Calu3 (cell line): ENCODE measurements around the gene CACNA1C. TPM values are rescaled to one million over a fixed set of nuclear protein-coding genes. Genes with fewer than 3 reads are reported as not detected.

Source experiments
- BruUV-seq: library from RNA; stranded (reverse); fragments of 400-500 nt; replicated peaks from 2 replicates; lab custom pipeline; 2021; lab: Mats Ljungman, UMichigan
- CTCF ChIA-PET: fragments of 300-600 bp; sonication (Branson Sonifier 250); formaldehyde crosslinking; loops from one replicate; lab custom pipeline; 2022; ENCODE audit warnings: antibody characterized with exemption; lab: Charles Lee
- DNase-seq: peaks from one replicate; pipeline ENCODE4 v3.0.0; 2022
- H3K27ac Mint-ChIP-seq: one replicate; pipeline ENCODE4 v1.8.0; 2022; ENCODE audit warnings: mixed read lengths; ENCODE audit not compliant: unreplicated experiment
- H3K27me3 Mint-ChIP-seq: one replicate; pipeline ENCODE4 v1.8.0; 2022; ENCODE audit warnings: mixed read lengths; ENCODE audit not compliant: unreplicated experiment
- H3K36me3 Mint-ChIP-seq: one replicate; pipeline ENCODE4 v1.8.0; 2022; ENCODE audit warnings: mild to moderate bottlenecking, moderate library complexity, mixed read lengths; ENCODE audit not compliant: insufficient read depth, unreplicated experiment
- H3K4me1 Mint-ChIP-seq: one replicate; pipeline ENCODE4 v1.8.0; 2022; ENCODE audit warnings: mild to moderate bottlenecking, low read depth, mixed read lengths; ENCODE audit not compliant: unreplicated experiment
- H3K4me3 Mint-ChIP-seq: one replicate; pipeline ENCODE4 v1.8.0; 2022; ENCODE audit warnings: mild to moderate bottlenecking, low read depth, moderate library complexity, mixed read lengths; ENCODE audit not compliant: unreplicated experiment
- H3K9me3 Mint-ChIP-seq: one replicate; pipeline ENCODE4 v1.8.0; 2022; ENCODE audit warnings: low read depth, mixed read lengths; ENCODE audit not compliant: unreplicated experiment
- intact Hi-C: fragments of 100-400 bp; cut with micrococcal nuclease; formaldehyde crosslinking; loops from one replicate; pipeline ENCODE4 v1.10.0; 2022; ENCODE audit not compliant: unreplicated experiment
- total RNA-seq: library from RNA; stranded (reverse); gene quantifications from 2 replicates; pipeline ENCODE4 v1.2.3, GENCODE V29; 2022
- TF ChIP-seq, protein P1 (sequence below): fragments of 200-600 bp; IDR thresholded peaks from one replicate; pipeline ENCODE4 v1.8.0; 2022; ENCODE audit warnings: antibody characterized with exemption; ENCODE audit not compliant: unreplicated experiment

The CACNA1C gene
- total RNA-seq, 1 experiment from 2014 or later: not detected

DNA sequence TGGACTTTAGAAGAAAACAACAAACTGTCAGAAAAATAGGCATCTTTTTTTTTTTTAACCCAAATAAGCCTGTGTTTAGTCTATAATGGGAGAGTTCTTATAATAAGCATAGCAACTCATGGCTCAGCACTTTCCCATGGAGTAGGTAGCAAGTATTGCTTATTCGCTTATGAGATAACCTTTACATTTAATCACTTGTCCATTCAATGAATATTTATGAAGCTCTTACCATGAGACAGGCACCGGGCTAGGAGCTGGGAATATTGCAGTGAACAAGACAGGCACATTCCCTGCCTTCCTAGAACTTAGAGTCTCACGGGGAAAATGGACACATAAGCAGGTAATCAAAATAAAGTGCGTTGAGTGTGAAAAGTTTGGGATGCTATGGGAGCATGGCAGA lies 38.6 kb upstream of the CACNA1C start:
- Mint-ChIP-seq H3K4me1 (no peaks in the 10 kb centered on the region), H3K36me3 (no peaks in the 10 kb centered on the region), H3K4me3 (no peak overlapping the region), H3K9me3 (no peaks in the 10 kb centered on the region), H3K27ac (no peak overlapping the region), H3K27me3 (peaks cover 82% of the 10 kb centered on the region)
- TF ChIP-seq, protein P1, sequence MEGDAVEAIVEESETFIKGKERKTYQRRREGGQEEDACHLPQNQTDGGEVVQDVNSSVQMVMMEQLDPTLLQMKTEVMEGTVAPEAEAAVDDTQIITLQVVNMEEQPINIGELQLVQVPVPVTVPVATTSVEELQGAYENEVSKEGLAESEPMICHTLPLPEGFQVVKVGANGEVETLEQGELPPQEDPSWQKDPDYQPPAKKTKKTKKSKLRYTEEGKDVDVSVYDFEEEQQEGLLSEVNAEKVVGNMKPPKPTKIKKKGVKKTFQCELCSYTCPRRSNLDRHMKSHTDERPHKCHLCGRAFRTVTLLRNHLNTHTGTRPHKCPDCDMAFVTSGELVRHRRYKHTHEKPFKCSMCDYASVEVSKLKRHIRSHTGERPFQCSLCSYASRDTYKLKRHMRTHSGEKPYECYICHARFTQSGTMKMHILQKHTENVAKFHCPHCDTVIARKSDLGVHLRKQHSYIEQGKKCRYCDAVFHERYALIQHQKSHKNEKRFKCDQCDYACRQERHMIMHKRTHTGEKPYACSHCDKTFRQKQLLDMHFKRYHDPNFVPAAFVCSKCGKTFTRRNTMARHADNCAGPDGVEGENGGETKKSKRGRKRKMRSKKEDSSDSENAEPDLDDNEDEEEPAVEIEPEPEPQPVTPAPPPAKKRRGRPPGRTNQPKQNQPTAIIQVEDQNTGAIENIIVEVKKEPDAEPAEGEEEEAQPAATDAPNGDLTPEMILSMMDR: no peak
- DNase-seq: no peak
- intact Hi-C loops: no loop called here
- CTCF ChIA-PET: no interaction called here
- BruUV-seq: no TSS peak

DNA sequence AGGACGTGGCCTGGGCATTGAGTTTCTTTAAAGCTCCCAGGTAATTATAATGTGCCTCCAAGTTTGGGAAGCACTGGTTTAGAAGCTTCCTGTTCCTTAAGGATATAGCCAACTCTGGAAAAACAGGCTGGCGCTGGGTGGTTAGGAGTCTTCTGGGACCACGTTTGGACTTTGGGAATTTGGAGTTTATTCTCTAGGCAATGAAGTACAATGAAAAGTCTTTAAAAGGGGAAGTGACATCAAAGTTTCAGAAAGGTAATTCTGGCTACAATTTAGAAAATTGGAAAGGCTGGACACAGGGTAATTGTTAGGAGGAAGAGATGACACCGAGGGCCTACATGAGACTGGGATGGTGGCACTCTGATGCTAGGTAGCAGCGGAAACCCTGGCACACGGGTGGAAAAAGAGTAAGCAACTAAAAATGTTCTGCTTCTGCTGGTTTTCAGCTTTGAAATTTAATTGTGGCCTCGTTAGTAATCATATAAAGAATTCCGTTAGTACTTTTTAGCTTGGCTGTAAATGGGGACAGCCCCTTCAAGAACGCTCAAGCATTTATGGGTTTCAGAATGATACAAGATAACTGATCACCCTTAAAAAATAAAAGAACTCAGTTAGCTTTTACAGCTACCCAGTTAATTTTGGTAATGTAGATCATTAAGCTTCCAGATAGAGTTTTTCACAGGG lies 35.8 kb upstream of the CACNA1C start:
- DNase-seq: no peak
- TF ChIP-seq, protein P1: no peak
- Mint-ChIP-seq H3K4me3 (no peak overlapping the region), H3K4me1 (no peaks in the 10 kb centered on the region), H3K27ac (no peak overlapping the region), H3K36me3 (no peaks in the 10 kb centered on the region), H3K9me3 (no peaks in the 10 kb centered on the region), H3K27me3 (peaks cover 73% of the 10 kb centered on the region)
- CTCF ChIA-PET: interaction anchor here (0.6 kb wide), 1 partner anchor 462 kb away, joined by 4 read pairs; no protein-coding TSS in a partner anchor
- intact Hi-C loops: no loop called here
- BruUV-seq: no TSS peak

DNA sequence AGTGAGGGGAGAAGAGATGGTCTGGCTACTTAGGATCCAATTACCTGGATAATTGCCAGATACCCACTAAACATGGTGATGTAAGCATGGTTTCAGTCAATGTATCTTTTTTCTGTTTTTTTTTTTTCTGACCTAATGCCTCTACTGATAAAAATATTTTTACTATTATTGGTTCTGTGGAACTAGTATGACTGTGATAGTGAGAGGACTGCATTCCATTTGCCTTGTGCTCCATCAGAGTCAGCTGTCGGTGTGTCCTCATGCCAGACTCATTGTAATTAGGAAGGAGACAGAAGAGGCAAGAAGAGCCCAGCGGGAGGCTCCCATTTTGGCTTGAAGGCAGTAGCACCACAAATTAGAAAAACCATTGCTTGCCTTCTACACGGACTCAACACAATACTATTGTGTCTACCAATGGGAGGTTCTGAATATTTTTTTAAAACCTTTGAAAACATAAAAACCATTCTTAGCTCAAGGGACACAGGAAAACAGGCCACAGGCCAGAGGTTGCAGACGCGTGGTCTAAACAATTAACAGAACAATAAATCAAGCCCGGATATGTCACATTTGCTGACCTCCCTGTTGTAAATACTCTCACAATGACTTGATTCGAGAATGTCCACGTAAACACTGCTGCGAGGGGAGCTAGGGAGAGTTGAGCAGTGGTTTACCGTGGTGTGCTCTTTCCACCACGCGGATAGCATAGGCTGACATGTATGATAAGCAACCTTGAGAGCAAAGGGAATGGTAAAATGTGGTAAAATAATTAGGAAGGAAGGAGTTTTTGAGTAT lies 35.0 kb upstream of the CACNA1C start:
- TF ChIP-seq, protein P1: no peak
- H3K27ac Mint-ChIP-seq: no peak overlapping the region
- DNase-seq: no peak
- BruUV-seq: no TSS peak
- intact Hi-C loops: no loop called here
- no peak overlapping the region for H3K4me3 Mint-ChIP-seq
- H3K9me3 Mint-ChIP-seq: no peaks in the 10 kb centered on the region
- H3K4me1 Mint-ChIP-seq: no peaks in the 10 kb centered on the region
- H3K27me3 Mint-ChIP-seq: peaks cover 66% of the 10 kb centered on the region
- CTCF ChIA-PET: interaction anchor here (0.6 kb wide), 1 partner anchor 463 kb away, joined by 4 read pairs; no protein-coding TSS in a partner anchor
- H3K36me3 Mint-ChIP-seq: no peaks in the 10 kb centered on the region

DNA sequence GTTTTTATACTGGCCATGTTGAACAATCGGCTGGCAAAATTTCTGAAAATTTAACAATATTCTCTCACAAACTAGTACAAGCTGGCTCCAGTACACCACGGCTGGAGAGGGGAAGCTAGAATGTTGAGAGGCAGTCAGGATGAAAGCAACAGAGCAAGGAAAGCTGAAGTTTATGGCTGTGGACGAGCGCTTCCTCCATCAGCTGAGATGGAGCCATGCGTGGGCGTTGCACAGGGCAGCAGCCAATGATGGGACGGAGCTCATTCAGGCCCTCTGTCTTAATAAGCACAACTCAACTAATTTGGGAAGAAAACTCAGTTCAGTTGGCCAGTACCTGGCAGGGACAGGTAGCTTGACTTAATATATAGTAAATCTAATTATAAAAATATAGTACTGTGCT lies 34.4 kb upstream of the CACNA1C start:
- CTCF ChIA-PET: no interaction called here
- Mint-ChIP-seq H3K4me3 (no peak overlapping the region), H3K27ac (no peak overlapping the region), H3K4me1 (no peaks in the 10 kb centered on the region), H3K36me3 (no peaks in the 10 kb centered on the region), H3K9me3 (no peaks in the 10 kb centered on the region), H3K27me3 (peaks cover 62% of the 10 kb centered on the region)
- TF ChIP-seq, protein P1: no peak
- DNase-seq: no peak
- intact Hi-C loops: no loop called here
- no TSS peak for BruUV-seq
